ENCODE measurements around the gene VASN.

Gene VASN

GRCh38 chr16:4354512-4355409 is 16.9 kb upstream of the VASN start:
- no peak for DNase-seq

- no peak for DNase-seq
Measured at GRCh38 chr16:4356820-4357219, 14.8 kb upstream of the VASN start.

GRCh38 chr16:4358236-4358635 is 13.4 kb upstream of the VASN start:
- no peak for DNase-seq

- DNase-seq, result peak; percentile 59
Measured at GRCh38 chr16:4358831-4359561, 12.7 kb upstream of the VASN start.

GRCh38 chr16:4359914-4360313 is 11.7 kb upstream of the VASN start:
- no peak for DNase-seq

GRCh38 chr16:4360538-4361021 is 11.1 kb upstream of the VASN start:
- no peak for DNase-seq

- DNase-seq, result no peak
Measured at GRCh38 chr16:4361033-4361943, 10.4 kb upstream of the VASN start.

- DNase-seq, result no peak
Measured at GRCh38 chr16:4361944-4362311, 9.7 kb upstream of the VASN start.

- no peak for DNase-seq
Measured at GRCh38 chr16:4362476-4363135, 9.0 kb upstream of the VASN start.

GRCh38 chr16:4364196-4365013 is 7.2 kb upstream of the VASN start:
- no peak for DNase-seq

GRCh38 chr16:4365014-4365406 is 6.6 kb upstream of the VASN start:
- no peak for DNase-seq

- DNase-seq, result no peak
Measured at GRCh38 chr16:4365615-4366014, 6.0 kb upstream of the VASN start.

GRCh38 chr16:4366016-4366415 is 5.6 kb upstream of the VASN start:
- no peak for DNase-seq

GRCh38 chr16:4367393-4367856 is 4.2 kb upstream of the VASN start:
- no peak for DNase-seq

GRCh38 chr16:4369007-4369733 is 2.5 kb upstream of the VASN start:
- no peak for DNase-seq

- DNase-seq, result no peak
Measured at GRCh38 chr16:4370151-4370550, 1.5 kb upstream of the VASN start.

GRCh38 chr16:4370570-4371356 is 885 bp upstream of the VASN start:
- no peak for DNase-seq

GRCh38 chr16:4372001-4372577 is 441 bp downstream of the VASN start:
- DNase-seq, result no peak

- DNase-seq, result no peak
Measured at GRCh38 chr16:4372578-4373355, 1.1 kb downstream of the VASN start.
